Measurements from ENCODE around the gene KLHDC8A. TPM values are rescaled to one million over a fixed set of nuclear protein-coding genes. Genes with fewer than 3 reads are reported as not detected.

KLHDC8A gene
- total and polyA plus RNA-seq, 7 donors, result 0.01 to 0.24 (median 0.03) TPM; not detected in 4

DNA sequence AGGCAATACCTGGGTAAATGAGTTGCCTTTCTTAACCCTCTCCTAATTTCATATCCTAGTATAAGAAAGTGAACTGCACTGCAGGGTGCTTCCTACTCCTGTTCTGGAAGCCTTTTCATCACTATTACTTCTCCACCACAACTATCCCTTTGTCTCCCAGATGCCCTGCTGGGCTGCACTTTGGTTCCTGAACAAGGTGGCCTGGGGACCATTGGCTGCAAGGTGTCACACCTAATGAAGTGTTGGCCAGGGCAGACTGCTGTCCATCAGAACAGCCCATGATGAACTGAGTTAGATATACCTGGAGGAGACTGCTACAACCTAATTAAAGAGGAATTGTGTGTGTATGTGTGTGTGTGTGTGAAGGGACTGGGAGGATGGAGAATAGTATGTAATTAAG is 1.9 kb upstream of the KLHDC8A start:
- intact Hi-C loops (cut with DNase I), result loop anchor here in 1 of 2 donors (5.0 kb wide), 2 partner anchors 124 to 164 kb away; no protein-coding TSS in a partner anchor
- DNase-seq (no peak), ATAC-seq (no peak)
- no peaks in the 10 kb centered on the region for H3K4me1 ChIP-seq
- TF ChIP-seq, protein P1, sequence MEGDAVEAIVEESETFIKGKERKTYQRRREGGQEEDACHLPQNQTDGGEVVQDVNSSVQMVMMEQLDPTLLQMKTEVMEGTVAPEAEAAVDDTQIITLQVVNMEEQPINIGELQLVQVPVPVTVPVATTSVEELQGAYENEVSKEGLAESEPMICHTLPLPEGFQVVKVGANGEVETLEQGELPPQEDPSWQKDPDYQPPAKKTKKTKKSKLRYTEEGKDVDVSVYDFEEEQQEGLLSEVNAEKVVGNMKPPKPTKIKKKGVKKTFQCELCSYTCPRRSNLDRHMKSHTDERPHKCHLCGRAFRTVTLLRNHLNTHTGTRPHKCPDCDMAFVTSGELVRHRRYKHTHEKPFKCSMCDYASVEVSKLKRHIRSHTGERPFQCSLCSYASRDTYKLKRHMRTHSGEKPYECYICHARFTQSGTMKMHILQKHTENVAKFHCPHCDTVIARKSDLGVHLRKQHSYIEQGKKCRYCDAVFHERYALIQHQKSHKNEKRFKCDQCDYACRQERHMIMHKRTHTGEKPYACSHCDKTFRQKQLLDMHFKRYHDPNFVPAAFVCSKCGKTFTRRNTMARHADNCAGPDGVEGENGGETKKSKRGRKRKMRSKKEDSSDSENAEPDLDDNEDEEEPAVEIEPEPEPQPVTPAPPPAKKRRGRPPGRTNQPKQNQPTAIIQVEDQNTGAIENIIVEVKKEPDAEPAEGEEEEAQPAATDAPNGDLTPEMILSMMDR (IDR thresholded peaks at IDR 0.05), result no peak
- no peak overlapping the region for H3K27ac ChIP-seq
- peaks cover 0 to 15% (median 0%) of the 10 kb centered on the region in 3 donors for H3K27me3 ChIP-seq (ENCODE audit: insufficient read depth in 3 of 3, low read length in 2 of 3)
- H3K9me3 ChIP-seq, result no peaks in the 10 kb centered on the region
- no peak overlapping the region for H3K4me3 ChIP-seq
- H3K36me3 ChIP-seq (ENCODE audit: insufficient read depth in 1 of 2, low read depth in 1 of 2), result no peaks in the 10 kb centered on the region

DNA sequence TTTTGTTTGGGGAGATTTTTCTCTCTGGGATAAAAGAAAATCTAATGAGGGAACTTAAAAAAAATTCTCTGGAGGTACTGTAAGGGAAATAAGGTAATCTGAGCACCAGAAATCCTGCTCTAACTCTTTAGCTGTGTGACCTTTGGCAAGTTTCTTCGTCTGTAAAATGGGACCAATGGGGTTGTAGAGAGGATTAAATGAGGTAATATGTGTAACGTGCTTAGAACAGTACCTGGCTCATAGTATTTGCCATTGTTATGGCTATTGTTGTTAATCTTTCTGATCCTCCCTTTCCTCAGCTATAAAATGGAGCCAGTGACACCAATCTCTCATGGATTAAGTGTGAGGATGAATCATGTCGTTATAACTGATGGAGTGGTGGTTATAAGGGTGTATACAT is 845 bp upstream of the KLHDC8A start:
- peaks cover 0 to 15% (median 0%) of the 10 kb centered on the region in 3 donors for H3K27me3 ChIP-seq (ENCODE audit: insufficient read depth in 3 of 3, low read length in 2 of 3)
- no peak for ATAC-seq
- H3K36me3 ChIP-seq (ENCODE audit: insufficient read depth in 1 of 2, low read depth in 1 of 2), result no peaks in the 10 kb centered on the region
- intact Hi-C loops (cut with DNase I), result loop anchor here in 1 of 2 donors (5.0 kb wide), 2 partner anchors 125 to 165 kb away; no protein-coding TSS in a partner anchor
- 83 to 95% (median 85%) methylated on average over 3 of the region's 3 CpGs for WGBS, 3 donors
- H3K4me1 ChIP-seq, result no peaks in the 10 kb centered on the region
- TF ChIP-seq, protein P1 (IDR thresholded peaks at IDR 0.05), result no peak
- no peak overlapping the region for H3K27ac ChIP-seq
- no peaks in the 10 kb centered on the region for H3K9me3 ChIP-seq
- no peak for DNase-seq
- H3K4me3 ChIP-seq, result no peak overlapping the region

DNA sequence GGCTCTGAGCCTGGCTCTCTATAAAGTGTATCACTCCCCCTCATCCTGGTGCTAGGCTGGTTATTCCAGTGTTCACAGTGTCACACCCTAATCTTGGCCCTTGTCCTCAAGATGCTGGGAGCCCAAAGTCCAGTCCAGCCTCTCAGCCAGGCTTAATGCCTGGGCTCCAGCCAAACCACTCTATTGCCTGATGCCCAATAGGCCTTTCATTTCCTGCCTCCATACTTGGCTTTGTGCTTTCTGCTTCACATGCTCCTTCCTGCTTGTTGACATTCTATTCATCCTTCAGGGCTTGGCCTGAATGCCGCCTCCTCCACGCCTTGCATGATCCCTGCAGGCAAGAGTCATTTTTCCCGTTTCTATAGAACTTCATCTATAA is 1.7 kb downstream of the KLHDC8A start:
- H3K9me3 ChIP-seq, result no peaks in the 10 kb centered on the region
- H3K4me3 ChIP-seq, result no peak overlapping the region
- TF ChIP-seq, protein P1 (IDR thresholded peaks at IDR 0.05), result no peak
- no peaks in the 10 kb centered on the region for H3K4me1 ChIP-seq
- ATAC-seq, result no peak
- WGBS, 3 donors, result 88 to 93% (median 91%) methylated on average over 3 of the region's 3 CpGs
- DNase-seq, result no peak
- no peaks in the 10 kb centered on the region for H3K36me3 ChIP-seq (ENCODE audit: insufficient read depth in 1 of 2, low read depth in 1 of 2)
- H3K27me3 ChIP-seq (ENCODE audit: insufficient read depth in 3 of 3, low read length in 2 of 3), result peaks cover 0 to 15% (median 0%) of the 10 kb centered on the region in 3 donors
- H3K27ac ChIP-seq, result no peak overlapping the region
- intact Hi-C loops (cut with DNase I), result loop anchor here in 1 of 2 donors (5.0 kb wide), 2 partner anchors 127 to 167 kb away; no protein-coding TSS in a partner anchor

DNA sequence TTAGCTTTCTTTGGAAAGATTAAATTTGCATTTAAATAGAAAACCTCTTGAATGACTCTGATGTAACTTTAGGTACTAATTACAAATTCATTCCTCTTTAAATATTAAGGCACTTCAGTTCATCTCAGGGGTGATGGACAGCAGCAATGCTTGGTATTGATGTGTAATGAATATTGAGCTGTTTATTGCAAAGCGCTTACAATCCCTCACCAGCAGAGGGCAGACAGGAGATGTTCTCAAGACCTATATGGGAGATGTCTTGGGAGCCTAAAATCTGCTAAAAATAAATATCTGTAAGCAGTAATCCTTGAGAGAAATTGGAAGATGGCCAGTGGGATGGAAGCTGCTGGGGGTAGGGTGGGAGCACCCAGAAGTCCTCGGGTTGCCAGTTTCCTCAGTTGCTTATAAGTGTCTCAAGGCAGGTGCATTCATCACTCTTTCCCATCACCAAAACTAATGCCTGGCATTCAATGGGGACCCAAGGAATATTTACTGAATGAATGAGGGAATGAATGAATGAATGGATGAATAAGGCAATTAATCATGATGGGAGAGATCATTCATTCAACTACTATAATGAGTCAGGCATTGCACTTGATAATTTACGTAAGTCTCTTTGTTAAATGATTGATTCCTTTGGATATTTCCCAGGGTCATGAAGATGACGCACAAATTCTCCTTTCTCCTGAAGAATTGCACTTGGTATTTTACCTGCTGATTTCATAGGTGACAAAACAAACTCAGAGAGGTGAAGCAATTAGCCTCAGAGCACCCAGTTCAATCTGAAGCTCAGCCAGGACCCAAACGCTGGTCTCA is 2.3 kb downstream of the KLHDC8A start:
- H3K27ac ChIP-seq, result no peak overlapping the region
- H3K27me3 ChIP-seq (ENCODE audit: insufficient read depth in 3 of 3, low read length in 2 of 3), result peaks cover 0 to 15% (median 0%) of the 10 kb centered on the region in 3 donors
- H3K4me3 ChIP-seq, result no peak overlapping the region
- WGBS, 3 donors, result 41 to 48% (median 43%) methylated on average over 5 of the region's 5 CpGs
- H3K4me1 ChIP-seq, result no peaks in the 10 kb centered on the region
- TF ChIP-seq, protein P1 (IDR thresholded peaks at IDR 0.05), result peak; percentile 88
- no peaks in the 10 kb centered on the region for H3K9me3 ChIP-seq
- H3K36me3 ChIP-seq (ENCODE audit: insufficient read depth in 1 of 2, low read depth in 1 of 2), result no peaks in the 10 kb centered on the region
- peak in 3 of 4 donors; percentile 30 to 74 (median 69) for ATAC-seq
- intact Hi-C loops (cut with DNase I), result loop anchor here (5.0 kb wide), 3 partner anchors 123 to 168 kb away; no protein-coding TSS in a partner anchor
- no peak for DNase-seq

All from psoas muscle (tissue), 8 donors.